ENCODE measurements around the gene LTB. TPM values are rescaled to one million over a fixed set of nuclear protein-coding genes. Genes with fewer than 3 reads are reported as not detected.

The LTB gene
- total and polyA plus RNA-seq, 9 of the 15 experiments (the other 6 are each of a cell fraction or from before 2014, with no cell fraction given): 0.07 to 0.51 TPM; not detected in 7

GRCh38 chr6:31580438-31580740 is 1.8 kb downstream of the LTB start (continued):
- no peak for TF ChIP-seq ZNF780A (CRISPR knock-in tag; IDR thresholded peaks at IDR 0.05)

GRCh38 chr6:31579546-31580437 is 2.4 kb downstream of the LTB start:
- H2AFZ ChIP-seq (ENCODE audit: low read depth, low read length): no peak overlapping the region; the same call in 1 of the 2 replicates
- H3K36me3 ChIP-seq (ENCODE audit: control insufficient read depth, insufficient read depth, low read length): no peaks in the 10 kb centered on the region
- DNase-seq (ENCODE audit: extremely low read depth in 1 of 4, low spot score in 3 of 4) (no peak), ATAC-seq (no peak), FAIRE-seq (no peak)
- no peak overlapping the region for H3K27ac ChIP-seq (ENCODE audit: extremely low read depth, low read depth, low read length)
- H3K4me2 ChIP-seq (ENCODE audit: insufficient read depth, low read length): peak overlapping the region; percentile 91
- ChIA-PET POLR2A (interaction anchor here (0.6 to 3.3 kb wide), 12 partner anchors 9 to 1988 kb away, joined by 3 to 20 read pairs (median 4); partner anchors contain the start of genes APOM, DDX39B and MICB), CTCF (ENCODE audit: low intra/inter-chr PET ratio) (interaction anchor here (1.3 kb wide), 1 partner anchor 32 kb away, joined by 4 read pairs; the partner anchor contains the start of gene NFKBIL1)
- no peaks in the 10 kb centered on the region for H3K9me1 ChIP-seq (ENCODE audit: control insufficient read depth, insufficient read depth, low read length)
- no TSS peak for BruUV-seq (replicated peaks)
- no peaks in the 10 kb centered on the region for H3K79me2 ChIP-seq (ENCODE audit: control insufficient read depth, insufficient read depth, low read length)
- in situ Hi-C loops (cut with MboI) (no loop called here), intact Hi-C loops (cut with micrococcal nuclease) (loop anchor here (1.0 to 10.0 kb wide), 3 partner anchors 19 to 385 kb away; partner anchors contain the start of genes ATP6V1G2 and NFKBIL1)
- peaks cover 0 to 30% of the 10 kb centered on the region in 2 experiments; a peak in 3 of 5 replicates for H3K4me1 ChIP-seq (replicated peaks in 1 of 2; ENCODE audit: control insufficient read depth in 2 of 2, insufficient read depth in 2 of 2, low read length in 2 of 2)
- H3K9me3 ChIP-seq (replicated peaks; ENCODE audit: control insufficient read depth, insufficient read depth, low read depth, low read length): no peaks in the 10 kb centered on the region
- TF ChIP-seq ZSCAN32 (CRISPR knock-in tag; IDR thresholded peaks at IDR 0.05): no peak
- peak; percentile 56 for TF ChIP-seq PRDM10 (IDR thresholded peaks at IDR 0.05; ENCODE audit: partially characterized antibody)
- peak; percentile 19; the same call in 1 of the 2 replicates for TF ChIP-seq GABPA (tag; conservative IDR thresholded peaks at IDR 0.05; ENCODE audit: low read depth)
- no peak overlapping the region for H3K9ac ChIP-seq (ENCODE audit: insufficient read depth in 1 of 2, low read depth in 2 of 2, low read length in 2 of 2)
- H3K4me3 ChIP-seq: no peak overlapping the region
- no peaks in the 10 kb centered on the region for H4K20me1 ChIP-seq (replicated peaks; ENCODE audit: control insufficient read depth, insufficient read depth, low read length)
- H3K27me3 ChIP-seq (ENCODE audit: control insufficient read depth in 2 of 2, insufficient read depth in 2 of 2, low read length in 2 of 2): no peaks in the 10 kb centered on the region
- 68% methylated on average over 8 of the region's 8 CpGs for WGBS (ENCODE audit: insufficient coverage, low coverage, missing lambda C conversion rate)

Measured in K562 (cell line).